ENCODE measurements around the gene FAM168A.

Gene FAM168A

DNA sequence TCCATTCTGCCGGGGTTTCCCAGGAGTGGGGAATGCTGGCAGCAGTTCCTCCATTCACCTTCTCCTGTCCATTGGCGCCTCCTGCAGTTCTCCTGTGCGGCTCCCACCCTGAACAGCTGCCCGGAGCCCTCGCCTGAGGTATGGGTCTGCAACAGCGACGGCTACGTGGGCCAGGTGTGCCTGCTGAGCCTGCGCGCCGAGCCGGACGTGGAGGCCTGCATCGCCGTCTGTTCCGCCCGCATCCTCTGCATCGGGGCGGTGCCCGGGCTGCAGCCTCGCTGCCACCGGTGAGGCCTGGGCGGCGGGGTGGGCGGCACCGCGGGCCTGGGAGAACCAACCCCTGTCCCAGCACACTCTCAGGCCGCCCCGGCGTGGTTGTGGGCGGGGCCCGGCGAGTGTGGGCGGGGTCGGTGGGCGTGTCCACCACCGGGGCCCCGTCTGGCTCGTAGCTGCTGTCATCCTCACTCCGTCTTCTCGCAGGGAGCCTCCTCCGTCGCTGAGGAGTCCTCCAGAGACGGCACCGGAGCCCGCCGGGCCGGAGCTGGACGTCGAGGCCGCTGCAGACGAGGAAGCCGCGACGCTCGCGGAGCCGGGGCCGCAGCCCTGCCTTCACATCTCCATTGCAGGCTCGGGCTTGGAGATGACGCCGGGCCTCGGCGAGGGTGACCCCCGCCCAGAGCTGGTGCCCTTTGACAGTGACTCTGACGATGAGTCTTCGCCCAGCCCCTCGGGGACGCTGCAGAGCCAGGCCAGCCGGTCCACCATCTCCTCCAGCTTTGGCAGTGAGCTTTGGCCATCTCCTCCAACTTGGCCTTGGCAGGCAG, 235.7 kb downstream of the FAM168A start:
- TF ChIP-seq, protein P1, sequence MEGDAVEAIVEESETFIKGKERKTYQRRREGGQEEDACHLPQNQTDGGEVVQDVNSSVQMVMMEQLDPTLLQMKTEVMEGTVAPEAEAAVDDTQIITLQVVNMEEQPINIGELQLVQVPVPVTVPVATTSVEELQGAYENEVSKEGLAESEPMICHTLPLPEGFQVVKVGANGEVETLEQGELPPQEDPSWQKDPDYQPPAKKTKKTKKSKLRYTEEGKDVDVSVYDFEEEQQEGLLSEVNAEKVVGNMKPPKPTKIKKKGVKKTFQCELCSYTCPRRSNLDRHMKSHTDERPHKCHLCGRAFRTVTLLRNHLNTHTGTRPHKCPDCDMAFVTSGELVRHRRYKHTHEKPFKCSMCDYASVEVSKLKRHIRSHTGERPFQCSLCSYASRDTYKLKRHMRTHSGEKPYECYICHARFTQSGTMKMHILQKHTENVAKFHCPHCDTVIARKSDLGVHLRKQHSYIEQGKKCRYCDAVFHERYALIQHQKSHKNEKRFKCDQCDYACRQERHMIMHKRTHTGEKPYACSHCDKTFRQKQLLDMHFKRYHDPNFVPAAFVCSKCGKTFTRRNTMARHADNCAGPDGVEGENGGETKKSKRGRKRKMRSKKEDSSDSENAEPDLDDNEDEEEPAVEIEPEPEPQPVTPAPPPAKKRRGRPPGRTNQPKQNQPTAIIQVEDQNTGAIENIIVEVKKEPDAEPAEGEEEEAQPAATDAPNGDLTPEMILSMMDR (IDR thresholded peaks at IDR 0.05), result no peak

DNA sequence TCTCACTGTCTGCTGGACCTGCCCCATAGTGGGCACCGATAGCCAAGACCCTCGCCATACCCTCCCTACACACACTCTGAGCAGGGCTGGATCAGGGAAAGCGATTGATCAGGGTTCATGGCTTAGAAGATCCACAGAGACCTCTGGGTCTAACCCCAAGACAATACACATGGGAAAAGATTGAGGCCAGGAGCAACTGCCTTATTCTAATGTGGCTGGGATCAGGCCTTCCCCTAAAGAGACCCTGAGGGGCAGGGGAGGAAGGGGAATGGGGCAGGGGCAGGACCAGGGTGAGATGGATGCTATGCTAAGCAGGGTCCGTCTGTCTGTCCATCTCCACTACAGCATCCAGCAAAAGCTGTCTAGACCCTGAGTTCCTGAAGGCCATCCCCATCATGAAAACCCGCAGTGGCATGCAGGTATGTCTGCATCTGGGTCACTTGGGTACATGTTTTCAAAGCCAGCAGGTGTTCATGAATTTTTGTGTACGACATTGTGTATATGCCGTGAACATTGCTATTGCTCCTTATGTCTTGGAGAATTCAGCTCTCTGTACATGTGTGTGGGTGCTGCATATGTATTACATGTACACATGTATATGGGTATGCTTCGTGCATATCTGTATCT, 237.1 kb downstream of the FAM168A start:
- Histone ChIP-seq H3K4me1 (ENCODE audit: control insufficient read depth in 1 of 2, insufficient read depth in 1 of 2, low read depth in 1 of 2, low read length in 1 of 2) (peaks cover 2 to 3% of the 10 kb centered on the region in 2 experiments), H3K4me3 (ENCODE audit: low read depth in 1 of 2, low read length in 1 of 2) (no peak overlapping the region), H3K36me3 (peaks cover 71% of the 10 kb centered on the region), H3K27ac (no peak overlapping the region), H3K9me3 (no peaks in the 10 kb centered on the region), H3K27me3 (no peaks in the 10 kb centered on the region)
- TF ChIP-seq, protein P1 (IDR thresholded peaks at IDR 0.05), result no peak

More for the DNA sequence above, 235.7 kb downstream of the FAM168A start:
- Histone ChIP-seq H3K36me3 (peaks cover 59% of the 10 kb centered on the region), H3K4me3 (ENCODE audit: low read depth in 1 of 2, low read length in 1 of 2) (no peak overlapping the region), H3K9me3 (no peaks in the 10 kb centered on the region), H3K4me1 (ENCODE audit: control insufficient read depth in 1 of 2, insufficient read depth in 1 of 2, low read depth in 1 of 2, low read length in 1 of 2) (peaks cover 15 to 16% of the 10 kb centered on the region in 2 experiments), H3K27ac (no peak overlapping the region), H3K27me3 (no peaks in the 10 kb centered on the region)

DNA sequence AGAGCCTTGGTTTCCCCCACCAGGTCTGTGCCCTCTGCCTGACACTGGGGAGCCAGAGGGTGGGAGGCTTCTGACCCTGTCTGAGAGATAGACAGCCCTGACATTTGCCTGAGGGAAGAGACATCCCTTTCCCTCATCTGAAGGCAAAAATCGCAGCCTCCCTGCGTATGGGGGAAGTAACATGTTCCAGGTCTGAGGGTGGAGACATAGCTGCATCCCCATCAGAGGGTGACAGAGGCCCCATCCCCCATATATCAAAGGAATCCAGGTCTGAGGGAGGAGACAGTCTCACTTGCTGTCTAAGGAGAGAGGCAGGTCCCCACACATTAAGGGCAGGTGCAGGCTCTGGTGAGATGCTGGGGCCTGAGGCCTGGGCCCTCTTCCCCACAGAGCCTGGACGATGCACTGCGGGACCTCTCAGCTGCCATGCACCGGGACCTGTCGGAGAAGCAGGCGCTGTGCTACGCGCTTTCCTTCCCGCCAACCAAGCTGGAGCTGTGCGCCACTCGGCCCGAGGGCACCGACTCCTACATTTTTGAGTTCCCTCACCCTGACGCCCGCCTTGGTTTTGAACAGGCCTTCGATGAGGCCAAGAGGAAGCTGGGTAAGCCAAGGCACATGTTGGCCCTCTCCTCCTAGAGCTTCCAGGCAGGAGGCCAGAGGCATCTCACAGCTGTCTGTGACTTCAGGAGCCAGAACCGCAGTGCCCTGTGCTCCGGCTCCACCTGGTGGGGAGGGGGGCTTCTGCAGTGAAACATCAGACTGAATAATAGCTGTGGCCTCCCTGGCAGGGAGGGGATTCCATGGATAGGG, 237.8 kb downstream of the FAM168A start:
- no peaks in the 10 kb centered on the region for H3K4me1 ChIP-seq (ENCODE audit: control insufficient read depth in 1 of 2, insufficient read depth in 1 of 2, low read depth in 1 of 2, low read length in 1 of 2)
- no peak overlapping the region for H3K4me3 ChIP-seq (ENCODE audit: low read depth in 1 of 2, low read length in 1 of 2)
- TF ChIP-seq, protein P1 (IDR thresholded peaks at IDR 0.05), result no peak
- H3K27ac ChIP-seq, result no peak overlapping the region
- H3K27me3 ChIP-seq, result no peaks in the 10 kb centered on the region
- no peaks in the 10 kb centered on the region for H3K9me3 ChIP-seq
- H3K36me3 ChIP-seq, result peaks cover 75% of the 10 kb centered on the region

DNA sequence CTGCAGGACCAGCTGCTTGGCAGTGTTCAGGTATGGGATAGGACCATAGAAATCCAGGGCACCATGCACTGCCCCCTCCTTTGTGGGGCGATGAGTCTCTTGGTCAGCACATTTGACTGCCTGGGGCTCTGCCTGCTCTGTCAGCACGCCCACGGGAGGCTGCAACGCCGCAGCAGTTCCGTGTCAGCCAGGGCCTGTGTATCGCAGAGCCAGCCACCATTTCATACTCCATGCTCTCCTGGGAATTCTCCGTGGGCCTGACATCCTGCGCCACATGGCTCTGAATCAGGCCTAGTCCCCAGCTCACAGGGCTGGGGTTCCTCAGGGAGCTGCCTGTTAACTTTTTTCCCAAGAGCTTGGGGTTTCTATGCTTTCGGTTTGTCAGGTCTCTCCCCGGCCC, 238.6 kb downstream of the FAM168A start:
- Histone ChIP-seq H3K27me3 (no peaks in the 10 kb centered on the region), H3K4me3 (ENCODE audit: low read depth in 1 of 2, low read length in 1 of 2) (no peak overlapping the region), H3K4me1 (ENCODE audit: control insufficient read depth in 1 of 2, insufficient read depth in 1 of 2, low read depth in 1 of 2, low read length in 1 of 2) (no peaks in the 10 kb centered on the region), H3K36me3 (peaks cover 75% of the 10 kb centered on the region), H3K9me3 (no peaks in the 10 kb centered on the region), H3K27ac (no peak overlapping the region)
- TF ChIP-seq, protein P1 (IDR thresholded peaks at IDR 0.05), result no peak

DNA sequence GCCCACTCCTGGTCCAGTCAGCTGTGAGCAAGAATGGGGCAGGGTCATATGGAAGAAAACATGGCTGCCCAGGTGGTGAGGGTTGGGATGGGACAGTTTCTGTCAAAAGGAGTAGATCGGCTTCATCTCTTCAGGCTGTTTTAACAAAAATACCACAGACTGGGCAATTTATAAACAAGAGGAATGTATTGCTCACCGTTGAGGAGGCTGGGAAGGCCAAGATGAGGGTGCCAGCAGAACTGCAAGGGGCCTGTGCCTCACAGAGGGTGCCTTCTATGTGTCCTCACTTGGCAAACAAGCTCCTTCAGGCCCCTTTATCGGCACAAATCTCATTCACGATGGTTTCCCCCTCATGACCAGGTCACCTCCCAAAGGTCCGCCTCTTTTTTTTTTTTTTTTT, 239.8 kb downstream of the FAM168A start:
- Histone ChIP-seq H3K4me3 (ENCODE audit: low read depth in 1 of 2, low read length in 1 of 2) (no peak overlapping the region), H3K4me1 (ENCODE audit: control insufficient read depth in 1 of 2, insufficient read depth in 1 of 2, low read depth in 1 of 2, low read length in 1 of 2) (no peaks in the 10 kb centered on the region), H3K36me3 (peaks cover 69% of the 10 kb centered on the region), H3K27ac (no peak overlapping the region), H3K9me3 (no peaks in the 10 kb centered on the region), H3K27me3 (no peaks in the 10 kb centered on the region)
- TF ChIP-seq, protein P1 (IDR thresholded peaks at IDR 0.05), result no peak
